IMR-90 (cell line): ENCODE data around the gene XRCC3. TPM values are rescaled to one million over a fixed set of nuclear protein-coding genes. Genes with fewer than 3 reads are reported as not detected.

Source experiments
- ATAC-seq: fragments of 200-7000 bp; cut with Tn5 transposase; 2 replicates; pipeline ENCODE4 v1.9.1; 2020; ENCODE audit warnings: low read depth, mild to moderate bottlenecking, moderate library complexity
- BruUV-seq: library from RNA; stranded (reverse); fragments of 400-500 nt; replicated peaks from 2 replicates; lab custom pipeline; 2021; lab: Mats Ljungman, UMichigan
- CTCF ChIA-PET: fragments of 300-600 bp; formaldehyde crosslinking; extraction: SDS; loops from one replicate; lab custom pipeline; 2021; ENCODE audit warnings: antibody characterized with exemption; lab: Yijun Ruan, JAX
- POLR2A ChIA-PET: fragments of 300-600 bp; sonication (Branson Sonifier 250); formaldehyde crosslinking; loops from one replicate; lab custom pipeline; 2022; ENCODE audit warnings: antibody characterized with exemption; ENCODE audit not compliant: unreplicated experiment; lab: Charles Lee
- DNase-seq: peaks from one replicate; pipeline ENCODE4 v3.0.0; 2013
- H2AFZ ChIP-seq: replicated peaks from 2 replicates; pipeline ENCODE3; 2013; ENCODE audit warnings: low read length, mild to moderate bottlenecking; ENCODE audit not compliant: poor library complexity
- H2AK5ac ChIP-seq: 2 replicates; pipeline ENCODE4 v1.6.1; 2013; ENCODE audit warnings: low read depth, low read length, inconsistent platforms
- H2AK9ac ChIP-seq: replicated peaks from 2 replicates; pipeline ENCODE3; 2013; ENCODE audit warnings: mild to moderate bottlenecking, low read depth, low read length, moderate library complexity; ENCODE audit not compliant: poor library complexity
- H2BK120ac ChIP-seq: 2 replicates; pipeline ENCODE4 v1.6.1; 2013; ENCODE audit warnings: low read depth, low read length, inconsistent platforms
- H2BK15ac ChIP-seq: 3 replicates; pipeline ENCODE4 v1.6.1; 2013; ENCODE audit warnings: low read depth, low read length, inconsistent platforms
- H2BK20ac ChIP-seq: 2 replicates; pipeline ENCODE4 v1.6.1; 2013; ENCODE audit warnings: low read depth, mild to moderate bottlenecking, inconsistent platforms, low read length, moderate library complexity
- H2BK5ac ChIP-seq: 2 replicates; pipeline ENCODE4 v1.6.1; 2013; ENCODE audit warnings: mild to moderate bottlenecking, low read depth, low read length, inconsistent platforms; ENCODE audit not compliant: poor library complexity, severe bottlenecking
- H3K14ac ChIP-seq: replicated peaks from 2 replicates; pipeline ENCODE4 v1.6.1; 2013; ENCODE audit warnings: low read depth, low read length, inconsistent platforms
- H3K18ac ChIP-seq: 2 replicates; pipeline ENCODE4 v1.6.1; 2013; ENCODE audit warnings: low read depth, low read length, control low read depth
- H3K23ac ChIP-seq: 2 replicates; pipeline ENCODE4 v1.6.1; 2013; ENCODE audit warnings: low read depth, low read length, inconsistent platforms
- H3K27ac ChIP-seq: 2 replicates; pipeline ENCODE4 v1.5.1; 2013; ENCODE audit warnings: mild to moderate bottlenecking, control low read depth, low read length; ENCODE audit not compliant: insufficient read depth
- H3K27me3 ChIP-seq: 2 replicates; pipeline ENCODE4 v1.6.1; 2013; ENCODE audit warnings: low read length; ENCODE audit not compliant: control insufficient read depth, insufficient read depth
- H3K36me3 ChIP-seq: 2 replicates; pipeline ENCODE4 v1.6.1; 2013; ENCODE audit warnings: low read length, mixed read lengths; ENCODE audit not compliant: control insufficient read depth, insufficient read depth
- H3K4ac ChIP-seq: 2 replicates; pipeline ENCODE4 v1.6.1; 2013; ENCODE audit warnings: low read depth, low read length, inconsistent platforms
- H3K4me1 ChIP-seq: 2 replicates; pipeline ENCODE4 v1.6.1; 2013; ENCODE audit warnings: low read length, mixed read lengths; ENCODE audit not compliant: control insufficient read depth, insufficient read depth
- H3K4me2 ChIP-seq: 2 replicates; pipeline ENCODE4 v1.6.1; 2013; ENCODE audit warnings: low read depth, mild to moderate bottlenecking, control low read depth, low read length, moderate library complexity
- H3K4me3 ChIP-seq: 2 replicates; pipeline ENCODE4 v1.5.1; 2013; ENCODE audit warnings: low read depth, mild to moderate bottlenecking, control low read depth, low read length, moderate library complexity; ENCODE audit not compliant: insufficient read depth
- H3K56ac ChIP-seq: 2 replicates; pipeline ENCODE4 v1.6.1; 2013; ENCODE audit warnings: low read length, inconsistent platforms; ENCODE audit not compliant: insufficient read depth; ENCODE audit errors: extremely low read depth
- H3K79me1 ChIP-seq, 2 experiments: 2 replicates each; pipeline ENCODE4 v1.6.1; 2013; ENCODE audit warnings: low read length in 2 of 2, inconsistent platforms in 1 of 2, low read depth in 1 of 2
- H3K9ac ChIP-seq: 2 replicates; pipeline ENCODE4 v1.6.1; 2013; ENCODE audit warnings: low read depth, low read length, control low read depth
- H3K9me1 ChIP-seq: 2 replicates; pipeline ENCODE4 v1.6.1; 2013; ENCODE audit warnings: low read length, inconsistent platforms; ENCODE audit not compliant: insufficient read depth
- H3K9me3 ChIP-seq: 2 replicates; pipeline ENCODE4 v1.6.1; 2013; ENCODE audit warnings: low read length; ENCODE audit not compliant: control insufficient read depth, insufficient read depth
- H4K20me1 ChIP-seq: 2 replicates; pipeline ENCODE4 v1.6.1; 2013; ENCODE audit warnings: low read length, inconsistent platforms; ENCODE audit not compliant: insufficient read depth
- H4K5ac ChIP-seq: 2 replicates; pipeline ENCODE4 v1.6.1; 2013; ENCODE audit warnings: mild to moderate bottlenecking, low read depth, low read length, control low read depth
- H4K8ac ChIP-seq, 2 experiments: 2 replicates each; pipeline ENCODE4 v1.6.1; 2013; ENCODE audit warnings: low read depth in 2 of 2, low read length in 2 of 2, control low read depth in 1 of 2, inconsistent platforms in 1 of 2
- H4K91ac ChIP-seq: 2 replicates; pipeline ENCODE4 v1.6.1; 2013; ENCODE audit warnings: low read depth, low read length, inconsistent platforms; ENCODE audit not compliant: insufficient read depth
- BHLHE40 ChIP-seq: fragments of 150-350 bp; IDR thresholded peaks from 2 replicates; pipeline ENCODE4 v1.6.1; 2016; ENCODE audit warnings: mild to moderate bottlenecking, low read depth, low read length
- CEBPB ChIP-seq: IDR thresholded peaks from 2 replicates; pipeline ENCODE4 v1.6.1; 2012; ENCODE audit warnings: low read depth, low read length, improper control_type of control experiment
- CHD1 ChIP-seq: IDR thresholded peaks from 2 replicates; pipeline ENCODE4 v1.6.1; 2012; ENCODE audit warnings: low read depth, low read length, improper control_type of control experiment
- FOS ChIP-seq: fragments of 150-350 bp; IDR thresholded peaks from 2 replicates; pipeline ENCODE4 v1.6.1; 2016; ENCODE audit warnings: low read depth, low read length
- MAFK ChIP-seq: IDR thresholded peaks from 2 replicates; pipeline ENCODE4 v1.6.1; 2012; ENCODE audit warnings: low read depth, low read length, improper control_type of control experiment
- MAZ ChIP-seq: IDR thresholded peaks from 2 replicates; pipeline ENCODE4 v1.6.1; 2012; ENCODE audit warnings: low read depth, mild to moderate bottlenecking, low read length, improper control_type of control experiment, moderate library complexity, borderline replicate concordance
- NFE2L2 ChIP-seq: fragments of 150-350 bp; IDR thresholded peaks from 2 replicates; pipeline ENCODE4 v1.6.1; 2016; ENCODE audit warnings: low read depth, mild to moderate bottlenecking, low read length
- POLR2A ChIP-seq: IDR thresholded peaks from 2 replicates; pipeline ENCODE4 v1.6.1; 2012; ENCODE audit warnings: mild to moderate bottlenecking, low read depth, low read length
- RAD21 ChIP-seq: IDR thresholded peaks from 2 replicates; pipeline ENCODE4 v1.6.1; 2012; ENCODE audit warnings: low read length, improper control_type of control experiment
- RCOR1 ChIP-seq: IDR thresholded peaks from 2 replicates; pipeline ENCODE4 v1.6.1; 2012; ENCODE audit warnings: mild to moderate bottlenecking, low read length, improper control_type of control experiment; ENCODE audit not compliant: insufficient replicate concordance
- RFX5 ChIP-seq: IDR thresholded peaks from 2 replicates; pipeline ENCODE4 v1.8.0; 2012; ENCODE audit warnings: low read depth, mild to moderate bottlenecking, low read length, moderate library complexity
- SMC3 ChIP-seq: fragments of 150-350 bp; IDR thresholded peaks from 2 replicates; pipeline ENCODE4 v1.6.1; 2016; ENCODE audit warnings: low read depth, mild to moderate bottlenecking, antibody characterized with exemption, low read length, moderate library complexity
- WGBS, 2 experiments: methylation state at CpG; one replicate each; pipeline versions ENCODE4 v1.1.5 to v1.1.7; 2013; ENCODE audit warnings: missing lambda C conversion rate in 2 of 2; ENCODE audit not compliant: insufficient read length in 1 of 2; ENCODE audit errors: extremely low coverage in 2 of 2; 5-methylcytosine and 5-hydroxymethylcytosine counted together
- dilution Hi-C: fragments of 300-500 bp; cut with HindIII; formaldehyde crosslinking; loops from one replicate; pipeline ENCODE4 v1.14.3; 2018; ENCODE audit warnings: low sequenced_read_pairs; ENCODE audit not compliant: unreplicated experiment
- in situ Hi-C: fragments of 300-500 bp; cut with MboI; formaldehyde crosslinking; loops from 3 replicates; pipeline ENCODE4 v1.14.3; 2019; ENCODE audit warnings: low sequenced_read_pairs, inconsistent platforms, mixed read lengths
- intact Hi-C: fragments of 100-400 bp; cut with micrococcal nuclease; formaldehyde crosslinking; loops from 2 replicates; pipeline ENCODE4 v1.10.0; 2022
- polyA plus RNA-seq, 3 experiments: library from polyadenylated mRNA; depleted of rRNA; stranded (reverse); fragments of >200 nt; gene quantifications; 2 replicates each; pipeline ENCODE4 v1.2.3, GENCODE V29; 2012; ENCODE audit warnings: low replicate concordance in 1 of 3
- total RNA-seq: library from RNA; depleted of rRNA; stranded (reverse); fragments of >200 nt; gene quantifications from 2 replicates; pipeline ENCODE4 v1.2.3, GENCODE V29; 2012
- TF ChIP-seq, protein P1 (sequence below): conservative IDR thresholded peaks from 2 replicates; pipeline ENCODE4 v1.5.1; 2012; ENCODE audit warnings: mild to moderate bottlenecking, low read depth, low read length, improper control_type of control experiment
- TF ChIP-seq, protein P2 (sequence below): fragments of 150-350 bp; IDR thresholded peaks from 2 replicates; pipeline ENCODE4 v1.6.1; 2017; ENCODE audit warnings: mild to moderate bottlenecking, antibody characterized with exemption, low read length, low read depth
- TF ChIP-seq, protein P3 (sequence below): fragments of 150-350 bp; IDR thresholded peaks from 2 replicates; pipeline ENCODE4 v1.6.1; 2016; ENCODE audit warnings: low read depth, mild to moderate bottlenecking, low read length, moderate library complexity, borderline replicate concordance

Gene XRCC3
- total and polyA plus RNA-seq, 2 of the 4 experiments (the other 2 are of a cell fraction) = 8.1 to 9.5 TPM

DNA sequence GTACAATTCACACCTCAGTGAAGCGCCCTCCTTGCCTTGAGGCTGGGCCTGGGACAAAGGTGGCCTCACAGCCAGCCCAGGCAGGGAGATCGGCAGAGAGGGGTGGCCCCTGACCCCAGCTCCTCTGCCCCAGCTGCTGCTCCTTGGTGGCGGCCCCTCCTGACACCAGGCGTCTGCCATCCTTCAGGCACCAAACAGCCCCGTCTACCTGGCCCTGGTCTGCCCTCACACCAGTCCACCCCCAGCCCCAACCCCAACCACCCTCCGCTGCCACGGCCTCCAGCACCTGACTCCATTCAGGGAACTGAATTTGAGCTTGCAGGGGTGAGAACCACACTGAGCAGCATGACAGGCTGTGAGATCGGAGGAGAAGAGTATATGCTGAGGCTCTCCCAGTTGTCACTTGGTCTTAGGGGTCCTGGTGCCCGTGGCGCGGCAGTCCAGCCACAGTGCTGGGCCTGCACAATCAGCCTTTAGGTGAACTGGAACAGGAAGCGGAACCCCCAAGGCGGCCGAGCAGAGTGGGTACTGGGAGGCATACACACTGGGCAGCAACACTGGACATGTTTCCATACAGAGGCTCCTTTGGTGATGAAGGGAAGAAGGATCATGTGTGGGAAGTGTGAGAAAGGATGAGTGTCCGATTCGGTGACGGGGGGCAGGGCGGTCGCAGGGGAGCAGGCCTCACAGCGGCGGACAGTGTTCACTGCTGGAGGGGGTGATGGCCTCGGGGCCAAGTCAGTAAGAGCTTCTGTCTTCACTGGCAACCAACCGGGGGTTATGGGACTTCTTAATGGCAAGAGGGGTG lies 19.0 kb upstream of the XRCC3 start:
- Histone ChIP-seq H3K9ac (no peak overlapping the region), H3K23ac (no peak overlapping the region), H3K36me3 (peaks cover 40% of the 10 kb centered on the region), H3K18ac (no peak overlapping the region), H2BK20ac (no peak overlapping the region), H3K27me3 (no peaks in the 10 kb centered on the region), H2BK15ac (no peak overlapping the region), H3K27ac (no peak overlapping the region), H3K9me3 (no peaks in the 10 kb centered on the region), H2BK120ac (no peak overlapping the region), H4K8ac (no peak overlapping the region), H2AFZ (no peak overlapping the region), H2AK9ac (no peak overlapping the region), H3K4me1 (no peaks in the 10 kb centered on the region), H3K79me1 (no peaks in the 10 kb centered on the region), H4K20me1 (no peaks in the 10 kb centered on the region; the same call in 1 of the 2 replicates), H4K91ac (no peak overlapping the region), H3K4me2 (no peak overlapping the region), H2BK5ac (no peak overlapping the region), H3K9me1 (no peaks in the 10 kb centered on the region), H3K4ac (no peak overlapping the region), H3K56ac (no peak overlapping the region), H2AK5ac (no peak overlapping the region), H3K14ac (no peak overlapping the region), H4K5ac (no peak overlapping the region), H3K4me3 (no peak overlapping the region)
- DNase-seq (no peak), ATAC-seq (no peak)
- no TSS peak for BruUV-seq
- POLR2A ChIA-PET = interaction anchor here (0.5 kb wide), 1 partner anchor 47 kb away, joined by 4 read pairs; no protein-coding TSS in a partner anchor
- in situ Hi-C loops (no loop called here), dilution Hi-C loops (no loop called here), intact Hi-C loops (no loop called here)
- 82% methylated on average over 6 of the region's 23 CpGs; no CpG with 5 or more reads in 1 of the 2 experiments for WGBS, 2 experiments
- CTCF ChIA-PET = interaction anchor here (0.6 kb wide), 1 partner anchor 28 kb away, joined by 3 read pairs; no protein-coding TSS in a partner anchor
- TF ChIP-seq, protein P1, sequence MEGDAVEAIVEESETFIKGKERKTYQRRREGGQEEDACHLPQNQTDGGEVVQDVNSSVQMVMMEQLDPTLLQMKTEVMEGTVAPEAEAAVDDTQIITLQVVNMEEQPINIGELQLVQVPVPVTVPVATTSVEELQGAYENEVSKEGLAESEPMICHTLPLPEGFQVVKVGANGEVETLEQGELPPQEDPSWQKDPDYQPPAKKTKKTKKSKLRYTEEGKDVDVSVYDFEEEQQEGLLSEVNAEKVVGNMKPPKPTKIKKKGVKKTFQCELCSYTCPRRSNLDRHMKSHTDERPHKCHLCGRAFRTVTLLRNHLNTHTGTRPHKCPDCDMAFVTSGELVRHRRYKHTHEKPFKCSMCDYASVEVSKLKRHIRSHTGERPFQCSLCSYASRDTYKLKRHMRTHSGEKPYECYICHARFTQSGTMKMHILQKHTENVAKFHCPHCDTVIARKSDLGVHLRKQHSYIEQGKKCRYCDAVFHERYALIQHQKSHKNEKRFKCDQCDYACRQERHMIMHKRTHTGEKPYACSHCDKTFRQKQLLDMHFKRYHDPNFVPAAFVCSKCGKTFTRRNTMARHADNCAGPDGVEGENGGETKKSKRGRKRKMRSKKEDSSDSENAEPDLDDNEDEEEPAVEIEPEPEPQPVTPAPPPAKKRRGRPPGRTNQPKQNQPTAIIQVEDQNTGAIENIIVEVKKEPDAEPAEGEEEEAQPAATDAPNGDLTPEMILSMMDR = no peak
- TF ChIP-seq BHLHE40 = no peak
- no peak for TF ChIP-seq FOS
- no peak for TF ChIP-seq POLR2A
- TF ChIP-seq, protein P2, sequence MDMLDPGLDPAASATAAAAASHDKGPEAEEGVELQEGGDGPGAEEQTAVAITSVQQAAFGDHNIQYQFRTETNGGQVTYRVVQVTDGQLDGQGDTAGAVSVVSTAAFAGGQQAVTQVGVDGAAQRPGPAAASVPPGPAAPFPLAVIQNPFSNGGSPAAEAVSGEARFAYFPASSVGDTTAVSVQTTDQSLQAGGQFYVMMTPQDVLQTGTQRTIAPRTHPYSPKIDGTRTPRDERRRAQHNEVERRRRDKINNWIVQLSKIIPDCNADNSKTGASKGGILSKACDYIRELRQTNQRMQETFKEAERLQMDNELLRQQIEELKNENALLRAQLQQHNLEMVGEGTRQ = no peak
- no peak for TF ChIP-seq RAD21
- TF ChIP-seq RCOR1 = no peak
- no peak for TF ChIP-seq RFX5
- TF ChIP-seq MAFK = no peak
- no peak for TF ChIP-seq NFE2L2
- no peak for TF ChIP-seq SMC3
- no peak for TF ChIP-seq CEBPB
- no peak for TF ChIP-seq CHD1
- no peak for TF ChIP-seq MAZ
- TF ChIP-seq, protein P3, sequence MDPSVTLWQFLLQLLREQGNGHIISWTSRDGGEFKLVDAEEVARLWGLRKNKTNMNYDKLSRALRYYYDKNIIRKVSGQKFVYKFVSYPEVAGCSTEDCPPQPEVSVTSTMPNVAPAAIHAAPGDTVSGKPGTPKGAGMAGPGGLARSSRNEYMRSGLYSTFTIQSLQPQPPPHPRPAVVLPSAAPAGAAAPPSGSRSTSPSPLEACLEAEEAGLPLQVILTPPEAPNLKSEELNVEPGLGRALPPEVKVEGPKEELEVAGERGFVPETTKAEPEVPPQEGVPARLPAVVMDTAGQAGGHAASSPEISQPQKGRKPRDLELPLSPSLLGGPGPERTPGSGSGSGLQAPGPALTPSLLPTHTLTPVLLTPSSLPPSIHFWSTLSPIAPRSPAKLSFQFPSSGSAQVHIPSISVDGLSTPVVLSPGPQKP = no peak
